ENCODE results near the gene PSMG4. TPM values are rescaled to one million over a fixed set of nuclear protein-coding genes. Genes with fewer than 3 reads are reported as not detected.

The PSMG4 gene
- total and polyA plus RNA-seq, 2 donors (not counting 3 experiments of a cell fraction or from before 2014, with no cell fraction given): 31.4 to 46.0 TPM

- DNase-seq (ENCODE audit: low read depth, low spot score) (no peak), FAIRE-seq (no peak)
- H3K9me1 ChIP-seq (replicated peaks; ENCODE audit: control insufficient read depth, extremely low read depth, insufficient read depth, low read length): no peaks in the 10 kb centered on the region
- H3K27ac ChIP-seq (ENCODE audit: insufficient read depth, low read depth, low read length): no peak overlapping the region
- no peaks in the 10 kb centered on the region for H4K20me1 ChIP-seq (replicated peaks; ENCODE audit: control insufficient read depth, extremely low read depth, insufficient read depth, low read length)
- CTCF ChIA-PET: interaction anchor here (1.0 to 1.8 kb wide), 2 partner anchors 9 to 445 kb away, joined by 4 to 6 read pairs; no protein-coding TSS in a partner anchor
- H3K9me3 ChIP-seq (replicated peaks; ENCODE audit: control insufficient read depth, insufficient read depth, low read length): no peaks in the 10 kb centered on the region
- no TSS peak for BruUV-seq (replicated peaks)
- POLR2A ChIA-PET: no interaction called here
- dilution Hi-C loops (cut with MboI; ENCODE audit: extremely low pct_ligation_motif_present, low sequenced_read_pairs) (loop anchor here (25.0 kb wide), 1 partner anchor 700 kb away; no protein-coding TSS in a partner anchor), intact Hi-C loops (cut with micrococcal nuclease) (no loop called here)
- H2AFZ ChIP-seq (ENCODE audit: low read depth, low read length): no peak overlapping the region
- H3K36me3 ChIP-seq (ENCODE audit: control insufficient read depth in 2 of 2, extremely low read depth in 1 of 2, insufficient read depth in 2 of 2, low read length in 2 of 2): peaks cover 0 to 7% of the 10 kb centered on the region in 2 experiments
- H3K4me1 ChIP-seq (ENCODE audit: control insufficient read depth, extremely low read depth, insufficient read depth, low read length): peaks cover 13% of the 10 kb centered on the region
- no peaks in the 10 kb centered on the region for H3K27me3 ChIP-seq (ENCODE audit: control insufficient read depth in 2 of 2, insufficient read depth in 2 of 2, low read length in 2 of 2)
- no peaks in the 10 kb centered on the region for H3K79me2 ChIP-seq (ENCODE audit: control insufficient read depth, insufficient read depth, low read length)
- no peak overlapping the region for H3K9ac ChIP-seq (replicated peaks; ENCODE audit: extremely low read depth, insufficient read depth, low read length)
- no peak for TF ChIP-seq POLR2AphosphoS5 (IDR thresholded peaks at IDR 0.05; ENCODE audit: insufficient read depth, low read depth, low read length)
- TF ChIP-seq GATA2 (IDR thresholded peaks at IDR 0.05; ENCODE audit: insufficient read depth, insufficient read length, low read depth, low read length): no peak
- no peak overlapping the region for H3K4me2 ChIP-seq (ENCODE audit: insufficient read depth, low read length)
- H3K4me3 ChIP-seq (replicated peaks in 1 of 3; ENCODE audit: insufficient read depth in 1 of 3, low read depth in 1 of 3, low read length in 3 of 3): no peak overlapping the region
Observed at GRCh38 chr6:3287308-3287707, 28.6 kb downstream of the PSMG4 start.

DNA sequence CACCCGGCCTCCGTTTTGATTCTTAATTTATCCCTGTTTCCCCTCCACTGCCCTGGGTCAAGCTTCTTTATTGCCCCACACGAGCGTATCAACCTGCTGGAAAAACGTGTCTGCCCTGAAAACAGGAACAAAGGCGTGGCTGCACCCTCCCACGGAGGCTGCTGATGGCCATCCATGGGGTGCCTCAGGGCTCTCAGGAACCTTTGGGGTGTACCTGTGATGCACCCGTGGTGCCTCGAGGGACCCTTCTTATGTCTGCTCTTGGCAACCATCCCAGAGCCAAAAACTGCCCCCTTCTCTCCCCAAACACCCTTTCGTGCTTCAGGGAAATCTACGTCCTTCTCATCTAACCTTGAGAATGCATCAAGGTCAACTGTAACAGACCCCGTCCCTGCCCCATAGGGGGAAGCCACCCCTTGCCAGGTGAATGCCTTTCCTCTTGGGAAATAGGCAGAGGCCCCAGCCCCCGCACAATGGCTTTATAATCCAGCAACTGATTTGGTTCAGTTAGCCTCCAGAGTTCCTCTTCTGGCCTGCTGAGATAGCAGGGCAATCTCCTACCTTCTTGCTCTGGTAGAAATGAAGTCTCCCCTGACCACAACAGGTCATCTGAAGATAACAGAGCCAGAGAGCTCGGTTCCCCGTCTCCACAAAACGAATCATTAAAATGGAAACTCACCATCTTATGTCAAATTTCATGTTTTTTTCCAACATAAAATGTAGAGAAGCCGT is 29.4 kb downstream of the PSMG4 start:
- Histone ChIP-seq H3K4me1 (ENCODE audit: control insufficient read depth, extremely low read depth, insufficient read depth, low read length) (peaks cover 6% of the 10 kb centered on the region), H4K20me1 (replicated peaks; ENCODE audit: control insufficient read depth, extremely low read depth, insufficient read depth, low read length) (no peaks in the 10 kb centered on the region), H3K36me3 (ENCODE audit: control insufficient read depth in 2 of 2, extremely low read depth in 1 of 2, insufficient read depth in 2 of 2, low read length in 2 of 2) (peaks cover 0 to 7% of the 10 kb centered on the region in 2 experiments), H2AFZ (ENCODE audit: low read depth, low read length) (no peak overlapping the region), H3K4me2 (ENCODE audit: insufficient read depth, low read length) (no peak overlapping the region), H3K27ac (ENCODE audit: insufficient read depth, low read depth, low read length) (no peak overlapping the region), H3K79me2 (ENCODE audit: control insufficient read depth, insufficient read depth, low read length) (no peaks in the 10 kb centered on the region), H3K9me3 (replicated peaks; ENCODE audit: control insufficient read depth, insufficient read depth, low read length) (no peaks in the 10 kb centered on the region), H3K9ac (replicated peaks; ENCODE audit: extremely low read depth, insufficient read depth, low read length) (no peak overlapping the region), H3K9me1 (replicated peaks; ENCODE audit: control insufficient read depth, extremely low read depth, insufficient read depth, low read length) (no peaks in the 10 kb centered on the region), H3K4me3 (replicated peaks in 1 of 3; ENCODE audit: insufficient read depth in 1 of 3, low read depth in 1 of 3, low read length in 3 of 3) (no peak overlapping the region), H3K27me3 (ENCODE audit: control insufficient read depth in 2 of 2, insufficient read depth in 2 of 2, low read length in 2 of 2) (no peaks in the 10 kb centered on the region)
- dilution Hi-C loops (cut with MboI; ENCODE audit: extremely low pct_ligation_motif_present, low sequenced_read_pairs) (loop anchor here (25.0 kb wide), 1 partner anchor 699 kb away; no protein-coding TSS in a partner anchor), intact Hi-C loops (cut with micrococcal nuclease) (loop anchor here (1.0 kb wide), 1 partner anchor 21 kb away; no protein-coding TSS in a partner anchor)
- ChIA-PET CTCF (interaction anchor here (1.0 to 1.8 kb wide), 2 partner anchors 8 to 444 kb away, joined by 4 to 6 read pairs; no protein-coding TSS in a partner anchor), POLR2A (no interaction called here)
- no peak for TF ChIP-seq FOS (IDR thresholded peaks at IDR 0.05; ENCODE audit: borderline replicate concordance, insufficient read depth, low read length)
- no TSS peak for BruUV-seq (replicated peaks)
- no peak for DNase-seq (ENCODE audit: low read depth, low spot score)
- FAIRE-seq: no peak
